DND-41 (cell line): ENCODE data around the gene MTRFR.

ENCODE experiments used
- EZH2 ChIP-seq: IDR thresholded peaks from 3 replicates; pipeline ENCODE4 v1.6.1; 2012; ENCODE audit warnings: borderline replicate concordance, low read depth, mild to moderate bottlenecking, moderate library complexity, low read length, inconsistent platforms; ENCODE audit not compliant: severe bottlenecking
- TF ChIP-seq, protein P1 (sequence below): IDR thresholded peaks from 2 replicates; pipeline ENCODE4 v1.5.1; 2012; ENCODE audit warnings: borderline replicate concordance, low read length, moderate library complexity, mild to moderate bottlenecking; ENCODE audit not compliant: poor library complexity, severe bottlenecking; ENCODE audit errors: extremely low read depth

- TF ChIP-seq, protein P1, sequence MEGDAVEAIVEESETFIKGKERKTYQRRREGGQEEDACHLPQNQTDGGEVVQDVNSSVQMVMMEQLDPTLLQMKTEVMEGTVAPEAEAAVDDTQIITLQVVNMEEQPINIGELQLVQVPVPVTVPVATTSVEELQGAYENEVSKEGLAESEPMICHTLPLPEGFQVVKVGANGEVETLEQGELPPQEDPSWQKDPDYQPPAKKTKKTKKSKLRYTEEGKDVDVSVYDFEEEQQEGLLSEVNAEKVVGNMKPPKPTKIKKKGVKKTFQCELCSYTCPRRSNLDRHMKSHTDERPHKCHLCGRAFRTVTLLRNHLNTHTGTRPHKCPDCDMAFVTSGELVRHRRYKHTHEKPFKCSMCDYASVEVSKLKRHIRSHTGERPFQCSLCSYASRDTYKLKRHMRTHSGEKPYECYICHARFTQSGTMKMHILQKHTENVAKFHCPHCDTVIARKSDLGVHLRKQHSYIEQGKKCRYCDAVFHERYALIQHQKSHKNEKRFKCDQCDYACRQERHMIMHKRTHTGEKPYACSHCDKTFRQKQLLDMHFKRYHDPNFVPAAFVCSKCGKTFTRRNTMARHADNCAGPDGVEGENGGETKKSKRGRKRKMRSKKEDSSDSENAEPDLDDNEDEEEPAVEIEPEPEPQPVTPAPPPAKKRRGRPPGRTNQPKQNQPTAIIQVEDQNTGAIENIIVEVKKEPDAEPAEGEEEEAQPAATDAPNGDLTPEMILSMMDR: no peak
- no peak for TF ChIP-seq EZH2
Observed at GRCh38 chr12:123268850-123269249, 35.6 kb downstream of the MTRFR start.
